ENCODE results near the gene CDYL.
A peak's percentile ranks its signal among the peaks of the same experiment; 100 is the strongest.

The CDYL gene, protein sequence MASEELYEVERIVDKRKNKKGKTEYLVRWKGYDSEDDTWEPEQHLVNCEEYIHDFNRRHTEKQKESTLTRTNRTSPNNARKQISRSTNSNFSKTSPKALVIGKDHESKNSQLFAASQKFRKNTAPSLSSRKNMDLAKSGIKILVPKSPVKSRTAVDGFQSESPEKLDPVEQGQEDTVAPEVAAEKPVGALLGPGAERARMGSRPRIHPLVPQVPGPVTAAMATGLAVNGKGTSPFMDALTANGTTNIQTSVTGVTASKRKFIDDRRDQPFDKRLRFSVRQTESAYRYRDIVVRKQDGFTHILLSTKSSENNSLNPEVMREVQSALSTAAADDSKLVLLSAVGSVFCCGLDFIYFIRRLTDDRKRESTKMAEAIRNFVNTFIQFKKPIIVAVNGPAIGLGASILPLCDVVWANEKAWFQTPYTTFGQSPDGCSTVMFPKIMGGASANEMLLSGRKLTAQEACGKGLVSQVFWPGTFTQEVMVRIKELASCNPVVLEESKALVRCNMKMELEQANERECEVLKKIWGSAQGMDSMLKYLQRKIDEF
- total RNA-seq, result 20.1 to 55.9 (median 41.7) reads per million in 18 experiments

DNA sequence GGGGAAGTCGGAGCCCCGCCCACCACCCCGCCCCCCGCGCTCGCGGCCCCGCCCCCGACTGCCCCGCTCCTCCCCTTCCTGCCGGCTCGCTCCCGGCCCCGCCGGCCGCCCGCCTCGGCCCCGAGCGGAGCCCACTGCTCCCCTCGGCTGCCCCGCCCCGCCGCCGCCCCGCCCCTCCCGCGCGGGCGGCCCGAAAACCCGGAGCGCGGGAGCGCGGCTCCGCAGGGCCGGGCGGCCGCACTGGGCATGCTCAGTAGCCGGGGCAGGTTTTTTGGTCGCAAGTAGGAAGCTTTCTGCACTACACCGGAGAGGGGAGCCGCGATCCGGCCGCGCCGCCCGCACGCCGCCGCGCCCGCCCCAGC, at the start of gene CDYL:
Gene CDYL (plus strand): TSS at position 274 of the 362 bp plus-strand sequence. CDS start 380 bp downstream, outside the sequence.
- DNase-seq, result peak; percentile 91 to 95

DNA sequence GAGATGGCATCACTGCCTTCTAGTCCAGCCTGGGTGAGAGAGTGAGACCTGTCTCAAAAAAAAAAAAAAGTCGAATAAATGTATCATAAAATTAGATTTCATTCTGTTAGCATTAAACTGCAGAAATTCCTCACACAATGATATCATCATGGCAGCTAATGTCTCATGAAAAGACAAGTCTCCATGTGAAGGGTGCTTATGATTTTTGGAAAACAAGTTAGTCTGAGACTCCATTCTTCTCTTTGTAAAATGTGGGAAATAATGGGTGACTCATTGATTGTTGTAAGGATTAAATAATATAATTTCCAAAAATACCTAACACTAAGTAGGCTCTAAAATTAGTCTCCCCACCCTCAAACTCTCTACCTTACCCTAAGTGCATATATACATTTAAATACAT, 49.6 kb upstream of the CDYL start:
- no peak for DNase-seq

DNA sequence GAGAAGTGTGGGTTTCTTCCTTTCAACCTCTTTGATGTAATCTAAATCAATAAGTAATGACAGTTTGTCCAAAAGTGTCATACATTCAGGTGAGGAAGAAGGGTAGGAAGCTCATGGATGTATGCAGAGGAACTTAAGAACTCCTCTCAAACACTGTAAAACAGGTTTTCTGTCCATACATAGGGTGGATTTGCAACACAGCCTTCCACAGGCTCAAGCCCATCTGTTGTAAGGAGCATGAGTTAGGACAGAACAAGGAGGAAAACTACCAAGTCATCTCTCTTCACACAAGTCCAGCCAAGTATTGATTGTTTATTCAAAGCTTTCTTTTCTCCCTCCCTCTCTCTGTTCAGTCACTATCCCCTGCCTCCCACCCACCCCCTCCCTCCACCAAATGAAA, 49.0 kb upstream of the CDYL start:
- no peak for DNase-seq

DNA sequence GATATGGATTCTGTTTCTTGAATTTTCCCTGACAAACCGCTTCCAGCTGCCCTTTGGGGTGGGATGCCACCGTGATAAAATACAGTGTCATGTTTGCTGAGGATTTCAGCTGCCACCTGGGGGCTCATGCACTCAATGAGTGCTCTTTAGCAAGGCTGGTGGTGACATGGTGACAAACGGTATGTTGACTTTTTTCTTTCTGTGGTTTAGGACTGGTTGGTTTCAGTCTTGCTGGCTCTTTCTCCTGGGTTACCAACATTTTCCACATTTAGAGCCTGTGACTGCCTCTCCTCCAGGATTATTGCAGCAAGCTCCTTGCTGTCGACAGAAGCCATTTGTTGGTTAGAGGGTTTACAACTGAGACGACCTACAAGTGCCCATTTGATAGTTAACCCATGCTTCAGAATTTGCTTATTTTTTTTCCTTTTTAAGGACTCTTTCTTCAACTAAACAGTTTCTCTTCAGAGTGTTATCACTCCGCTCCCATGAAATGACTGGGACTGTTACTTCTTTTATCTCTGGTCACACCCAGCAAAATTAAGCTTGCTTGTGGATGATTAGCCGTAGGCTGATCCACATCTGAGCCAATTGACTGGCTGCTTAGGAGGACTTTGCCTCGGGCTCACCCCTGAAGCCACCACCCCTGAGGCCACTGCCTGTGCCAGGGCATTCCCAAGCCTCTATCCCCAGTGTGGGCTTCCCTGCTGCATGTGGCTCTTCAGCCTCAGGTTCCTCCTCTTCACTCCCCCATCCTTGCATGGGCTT, 48.4 kb upstream of the CDYL start:
- no peak for DNase-seq

DNA sequence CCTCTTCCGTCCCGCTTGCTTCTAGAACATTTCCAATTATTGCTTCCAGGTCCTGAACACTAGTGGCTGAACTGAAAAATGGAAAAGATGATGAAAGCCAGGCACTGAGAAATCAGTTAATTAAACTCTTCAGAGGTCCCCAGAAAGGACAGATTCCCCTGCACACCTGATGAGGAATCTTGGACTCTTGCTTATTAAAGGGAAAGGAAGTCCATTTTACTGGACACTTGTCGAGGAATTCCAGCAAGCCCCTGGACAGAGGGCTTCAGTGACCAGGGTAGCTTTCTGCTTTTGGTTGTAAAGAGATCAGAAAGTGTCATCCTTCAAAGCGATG, 47.8 kb upstream of the CDYL start:
- DNase-seq, result no peak

DNA sequence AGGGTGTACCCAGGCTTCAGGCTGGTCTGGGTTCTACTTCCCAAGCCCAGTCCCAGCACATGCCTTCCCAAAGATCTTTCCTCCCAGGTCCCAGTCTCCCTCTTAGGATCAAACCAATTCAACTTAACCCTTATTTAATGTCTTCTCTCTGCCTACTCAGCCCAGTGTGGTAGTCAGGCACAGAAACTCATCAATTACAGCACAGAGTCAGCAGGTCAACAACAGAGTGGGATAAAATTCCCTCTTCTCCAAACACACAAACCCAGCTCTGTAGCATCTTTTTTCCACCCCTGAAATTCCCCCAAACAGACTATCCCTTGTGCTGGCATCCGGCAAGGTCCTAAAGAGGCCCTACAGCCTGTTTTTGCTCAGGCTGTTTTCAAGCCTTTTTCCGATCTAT, 47.3 kb upstream of the CDYL start:
- no peak for DNase-seq

DNA sequence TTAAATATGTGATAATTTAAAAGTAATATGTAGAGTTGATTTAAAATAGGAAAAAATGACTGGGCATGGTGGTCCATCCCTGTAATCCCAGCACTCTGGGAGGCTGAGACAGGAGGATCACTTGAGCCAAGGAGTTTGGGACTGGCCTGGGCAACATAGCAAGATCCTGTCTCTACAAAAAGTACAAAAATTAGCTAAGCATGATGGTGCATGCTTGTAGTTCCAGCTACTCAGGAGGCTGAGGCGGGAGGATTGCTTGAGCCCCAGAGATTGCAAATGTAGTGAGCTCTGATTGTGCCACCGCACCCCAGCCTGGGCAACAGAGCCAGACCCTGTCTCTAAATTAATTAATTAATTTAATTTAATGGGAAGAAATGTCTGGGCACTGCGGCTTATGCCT, 44.2 kb upstream of the CDYL start:
- no peak for DNase-seq

DNA sequence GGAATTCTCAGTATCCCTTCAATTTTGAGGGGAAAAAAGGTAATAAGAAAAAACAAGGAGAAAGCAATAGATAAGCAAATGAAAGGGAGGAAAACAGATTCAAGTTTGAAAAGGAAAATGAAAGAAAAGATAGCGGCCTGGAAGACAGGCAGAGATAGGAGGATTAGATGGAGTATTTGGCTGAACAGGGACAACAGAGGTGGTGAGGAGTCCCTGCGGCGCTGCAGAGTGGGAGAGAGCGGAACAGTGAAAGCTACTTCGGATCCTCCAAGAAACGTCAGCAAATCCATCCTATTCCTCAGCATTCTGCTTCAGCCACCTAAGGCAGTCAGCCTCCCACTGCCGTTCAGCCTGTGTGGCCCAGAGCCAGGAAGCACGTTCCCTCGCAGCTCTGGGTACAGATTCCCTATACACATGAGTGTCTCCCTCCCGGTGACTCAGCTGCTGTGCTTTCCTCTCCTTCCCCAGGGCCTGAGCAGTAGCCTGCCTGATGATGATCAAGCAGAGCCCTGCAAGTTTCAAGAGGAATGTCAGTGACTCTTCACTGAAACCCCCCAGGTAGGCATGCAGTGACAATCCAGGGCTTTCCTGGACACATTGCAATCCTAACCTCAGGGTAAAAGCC, 43.4 kb upstream of the CDYL start:
- peak in 1 of 2 donors; percentile 5 for DNase-seq

DNA sequence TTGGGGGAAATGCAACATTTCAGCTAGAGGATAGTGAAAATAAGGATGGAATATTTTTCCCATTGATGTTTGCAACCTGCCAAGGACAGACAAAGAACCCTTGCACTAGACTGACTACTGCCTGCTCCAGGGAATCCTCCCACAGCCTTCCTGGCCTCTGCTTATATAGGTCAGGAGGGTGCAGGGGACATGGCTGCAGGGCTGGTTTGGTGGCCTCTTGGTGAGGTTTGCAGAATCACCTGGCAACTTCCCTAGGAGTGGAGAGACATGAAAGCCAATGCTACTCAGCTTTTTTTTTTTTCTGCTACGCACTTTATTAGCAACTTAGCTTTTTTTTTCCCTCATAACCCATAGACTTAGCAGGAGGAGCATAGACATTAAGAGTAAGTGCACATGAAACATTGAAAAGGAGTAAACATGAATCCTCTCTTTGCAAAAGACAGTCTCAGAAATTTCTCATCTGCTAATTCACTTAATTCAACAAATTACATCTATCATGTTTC, 39.8 kb upstream of the CDYL start:
- DNase-seq, result no peak

DNA sequence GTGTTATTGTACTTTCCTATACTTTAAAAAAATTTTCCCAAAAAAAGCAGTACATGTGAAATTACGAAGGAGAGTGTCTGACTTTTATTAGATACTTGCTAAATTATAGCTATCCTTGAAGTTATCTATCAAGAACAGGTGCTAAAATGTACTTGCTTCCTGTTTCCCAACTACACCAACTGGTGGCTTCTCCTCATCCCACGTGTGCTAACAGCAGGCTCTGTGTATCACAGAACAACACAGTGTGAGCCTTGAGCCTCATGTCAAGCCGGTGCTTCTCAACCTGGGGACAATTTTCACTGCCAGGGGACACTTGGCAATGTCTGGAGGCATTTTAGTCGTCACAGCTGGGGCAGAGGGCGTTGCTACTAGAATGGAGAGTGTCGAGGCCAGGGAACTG, 36.2 kb upstream of the CDYL start:
- DNase-seq, result no peak

DNA sequence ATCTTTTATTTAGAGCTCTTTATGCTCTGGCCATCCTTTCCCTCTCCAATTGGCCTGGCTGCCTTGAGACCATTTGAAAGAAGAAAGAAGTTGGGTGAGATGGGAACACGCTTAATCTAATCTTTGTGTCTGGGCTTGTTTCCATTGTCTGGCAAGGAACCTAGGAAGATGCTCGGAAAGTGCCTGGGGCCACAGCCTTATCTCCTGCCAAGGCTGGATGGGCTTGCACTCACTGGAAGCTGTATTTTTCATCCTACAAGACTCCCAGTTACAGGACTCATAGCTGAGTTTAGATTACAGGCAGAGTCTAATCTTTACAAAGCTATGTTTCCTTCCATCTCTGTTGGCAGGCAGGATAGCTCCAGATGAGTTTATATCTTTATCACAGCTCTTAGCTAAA, 33.1 kb upstream of the CDYL start:
- DNase-seq, result no peak

DNA sequence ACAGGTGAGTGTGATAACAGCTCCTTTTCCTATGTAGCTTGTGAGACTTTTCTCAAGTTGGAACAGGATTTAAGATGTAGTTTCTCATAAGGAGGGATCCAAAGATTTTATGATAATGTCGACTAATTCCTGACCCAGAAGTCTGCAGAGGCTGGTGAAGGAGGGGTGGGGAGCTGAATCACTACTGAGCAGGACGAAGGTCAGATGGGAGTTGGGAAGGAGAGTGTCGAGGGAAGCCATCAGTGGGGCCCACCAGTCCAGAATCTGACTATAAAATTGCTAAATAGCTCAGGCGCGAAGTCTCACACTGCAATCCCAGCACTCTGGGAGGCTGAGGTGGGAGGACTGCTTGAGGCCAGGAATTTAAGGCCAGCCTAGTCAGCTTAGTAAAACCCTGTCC, 32.3 kb upstream of the CDYL start:
- no peak for DNase-seq

DNA sequence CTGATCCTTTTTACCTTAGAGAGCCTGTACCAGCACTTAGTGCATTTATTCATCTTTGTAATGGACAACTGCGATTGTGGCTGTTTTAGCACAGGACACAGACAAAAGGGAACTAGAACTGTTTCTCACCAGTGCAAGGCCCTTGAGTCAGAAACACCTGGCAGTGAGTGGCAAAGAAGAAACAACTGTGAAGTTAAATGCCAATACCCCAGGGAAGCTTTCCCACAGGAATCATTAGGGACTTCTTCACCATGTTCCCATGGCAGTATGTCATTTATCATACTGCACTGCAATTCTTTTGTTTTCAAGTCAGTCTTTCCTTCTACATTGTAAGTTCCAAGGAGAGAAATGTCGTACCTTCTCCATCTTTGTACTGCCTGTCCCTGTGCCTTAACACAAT, 28.6 kb upstream of the CDYL start:
- no peak for DNase-seq

DNA sequence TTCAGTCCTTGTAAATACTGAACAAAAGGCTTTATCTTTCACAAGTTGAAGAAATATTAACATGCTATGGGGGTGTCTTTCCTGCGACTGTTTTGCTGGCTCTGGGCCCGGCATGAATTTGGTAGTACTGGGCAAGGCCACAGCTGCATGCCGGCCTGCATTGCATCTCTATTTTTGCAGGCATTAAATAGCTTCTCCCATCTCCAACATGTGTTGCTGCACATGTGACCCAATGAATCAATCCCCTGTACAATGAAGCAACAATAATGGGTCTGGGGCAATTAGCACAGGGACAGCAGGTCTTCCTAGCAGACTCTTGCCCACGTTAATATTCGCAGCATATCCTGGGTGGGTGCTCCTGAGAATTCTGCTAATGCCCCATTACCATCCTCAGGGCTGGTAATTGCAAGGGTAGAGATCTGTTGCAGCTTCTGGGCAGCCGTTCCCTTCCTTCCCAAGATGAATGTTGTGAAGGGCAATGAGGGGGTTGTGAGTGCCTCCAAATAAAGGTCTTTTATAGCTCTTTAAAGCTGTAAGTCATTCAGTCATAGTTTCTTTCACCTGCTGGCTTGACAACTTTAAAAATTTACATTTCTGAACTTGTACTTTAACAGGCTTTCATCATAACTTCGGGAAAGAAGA, 24.3 kb upstream of the CDYL start:
- no peak for DNase-seq

DNA sequence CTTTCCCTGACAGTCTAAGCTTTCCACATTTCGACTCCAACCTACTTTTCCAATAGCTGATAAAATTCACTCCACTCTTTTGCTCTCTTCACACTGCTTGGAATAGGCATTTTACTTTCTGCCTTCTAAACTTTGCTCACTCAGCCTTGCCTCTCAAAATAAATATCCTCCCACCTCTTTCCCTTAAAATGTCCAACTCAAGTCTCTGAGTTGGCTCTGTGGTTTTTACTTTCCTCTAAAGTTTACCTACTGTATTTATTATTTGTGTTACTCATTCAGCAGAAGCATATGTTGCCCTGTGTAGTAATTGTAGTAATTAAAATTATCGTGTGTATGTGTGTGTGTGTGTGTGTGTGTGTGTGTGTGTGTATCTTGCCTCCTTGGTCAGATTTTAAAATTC, 20.0 kb upstream of the CDYL start:
- no peak for DNase-seq

DNA sequence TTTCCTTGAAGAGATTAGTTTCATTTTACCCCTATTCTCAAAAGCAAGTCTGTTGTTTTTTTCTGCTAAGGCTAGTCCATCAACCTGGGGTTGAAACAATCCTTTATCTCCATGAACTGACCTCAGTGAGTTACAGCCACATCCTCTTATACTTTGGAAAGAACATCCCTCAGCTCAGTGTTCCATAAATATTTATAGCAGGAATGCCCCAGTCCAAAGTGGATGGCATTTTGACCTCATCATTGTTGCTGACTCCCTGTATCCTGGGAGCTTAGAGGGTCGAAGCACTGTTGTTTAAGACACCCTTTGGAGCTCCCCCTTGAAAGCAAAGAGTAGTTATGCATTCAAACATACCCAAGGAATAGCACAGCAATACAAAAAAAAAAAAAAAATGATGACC, 16.2 kb upstream of the CDYL start:
- DNase-seq, result no peak

DNA sequence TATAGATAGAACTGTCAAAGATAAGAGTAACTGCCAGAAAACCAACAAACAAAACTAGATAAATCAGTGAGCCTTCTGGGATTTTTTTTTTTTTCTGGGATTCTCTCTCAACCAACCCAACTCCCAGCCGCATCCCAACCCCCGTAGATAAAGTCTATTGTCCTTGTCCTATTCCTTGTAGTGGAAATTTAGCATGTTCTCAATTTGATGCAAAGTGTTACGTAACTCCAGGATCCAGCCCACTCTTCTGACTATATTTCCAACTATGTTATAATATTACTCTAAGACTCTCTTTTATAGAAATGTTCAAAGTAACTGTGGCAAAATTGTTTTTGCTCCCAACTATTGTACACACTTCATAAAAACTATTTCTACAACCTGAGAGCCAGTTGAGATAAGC, 15.4 kb upstream of the CDYL start:
- DNase-seq, result no peak

DNA sequence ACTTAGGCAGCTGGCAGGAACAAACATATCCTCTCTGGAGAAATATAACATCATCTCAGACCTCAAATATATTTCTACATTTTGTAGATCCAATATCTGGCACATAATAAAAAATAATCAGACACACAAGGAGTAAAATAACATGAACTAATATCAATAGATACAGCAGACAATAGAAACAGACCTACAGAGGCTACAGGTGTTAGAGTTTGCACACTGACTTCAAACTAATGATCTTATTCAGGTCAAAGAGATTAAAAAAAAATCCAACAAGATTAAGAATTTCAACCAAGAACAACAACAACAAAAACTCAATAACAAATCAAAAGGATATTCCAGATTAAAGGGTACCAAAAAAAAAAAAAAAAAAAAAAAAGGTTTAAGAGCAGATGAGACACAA, 13.9 kb upstream of the CDYL start:
- DNase-seq, result no peak

DNA sequence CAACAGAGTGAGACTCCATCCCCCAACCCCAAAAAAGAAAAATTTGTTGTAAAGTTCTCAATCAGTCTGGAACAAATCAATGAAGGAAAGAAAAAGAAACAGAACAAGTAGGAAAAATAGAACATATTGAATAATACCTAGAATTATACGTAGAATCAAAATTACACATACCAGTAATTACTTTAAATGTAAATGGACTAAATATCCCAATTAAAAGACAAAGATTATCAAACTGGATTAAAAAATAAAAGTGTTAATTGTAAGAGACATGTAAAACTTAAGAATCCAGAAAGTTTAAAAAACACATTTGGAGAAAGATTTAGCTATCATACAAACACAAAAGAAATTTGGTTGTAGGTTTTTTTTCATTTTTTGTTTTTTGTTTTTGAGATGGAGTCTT, 12.3 kb upstream of the CDYL start:
- no peak for DNase-seq

DNA sequence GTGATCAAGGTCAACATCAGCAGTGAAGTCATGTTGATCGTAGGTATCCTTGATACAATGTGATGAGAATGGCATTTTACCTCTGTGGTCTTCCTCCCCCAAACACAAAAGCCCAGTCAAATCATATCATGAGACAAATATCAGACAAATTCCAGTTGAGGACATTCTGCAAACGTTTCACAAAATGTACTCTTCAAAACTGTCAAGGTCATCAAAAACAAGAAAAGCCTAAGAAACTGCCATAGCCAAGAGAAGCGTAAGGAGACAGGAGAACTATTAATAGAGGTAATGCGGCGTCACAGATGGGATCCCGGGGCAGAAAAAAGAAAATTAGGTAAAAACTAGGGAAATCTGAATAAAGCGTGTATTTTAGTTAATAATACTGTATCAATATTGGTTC, 7.4 kb upstream of the CDYL start:
- no peak for DNase-seq

DNA sequence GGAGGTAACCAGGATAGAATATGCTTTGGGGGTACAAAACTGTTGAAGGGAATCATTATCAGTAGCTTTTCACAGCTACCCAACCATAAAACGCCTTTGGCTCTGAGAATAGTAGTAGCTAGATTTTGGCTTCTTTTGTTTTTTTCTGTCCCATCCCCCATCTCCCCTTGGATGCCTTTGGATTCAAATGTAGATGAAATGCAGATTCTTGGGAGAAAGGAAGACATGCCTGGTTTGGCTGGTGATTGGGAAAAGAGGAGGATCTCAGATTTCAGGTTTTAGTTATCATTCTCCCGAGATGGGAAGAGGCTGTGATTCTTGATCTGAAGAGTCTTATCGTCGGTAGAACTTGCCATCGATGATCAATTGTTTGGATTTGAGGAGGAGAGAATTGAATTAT, 3.5 kb upstream of the CDYL start:
- no peak for DNase-seq

DNA sequence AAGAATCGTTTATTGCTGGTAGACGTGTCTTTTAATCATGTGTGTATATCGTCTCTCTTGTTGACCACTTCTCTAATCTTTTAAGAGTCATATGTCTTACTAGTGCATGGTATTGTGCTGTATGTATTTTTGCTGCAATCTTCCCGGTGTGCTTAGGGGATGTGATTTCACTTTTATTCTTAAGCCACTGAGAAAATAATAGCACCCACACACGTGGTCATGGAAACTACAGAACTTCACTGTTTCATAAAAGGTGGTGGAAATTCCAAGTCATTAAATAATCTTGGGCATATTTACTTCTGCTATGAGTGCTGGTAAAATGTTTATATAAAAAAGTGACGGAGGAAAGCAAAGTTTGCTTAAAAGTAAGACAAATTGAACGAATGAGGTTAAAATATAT, 3.0 kb upstream of the CDYL start:
- DNase-seq, result no peak

DNA sequence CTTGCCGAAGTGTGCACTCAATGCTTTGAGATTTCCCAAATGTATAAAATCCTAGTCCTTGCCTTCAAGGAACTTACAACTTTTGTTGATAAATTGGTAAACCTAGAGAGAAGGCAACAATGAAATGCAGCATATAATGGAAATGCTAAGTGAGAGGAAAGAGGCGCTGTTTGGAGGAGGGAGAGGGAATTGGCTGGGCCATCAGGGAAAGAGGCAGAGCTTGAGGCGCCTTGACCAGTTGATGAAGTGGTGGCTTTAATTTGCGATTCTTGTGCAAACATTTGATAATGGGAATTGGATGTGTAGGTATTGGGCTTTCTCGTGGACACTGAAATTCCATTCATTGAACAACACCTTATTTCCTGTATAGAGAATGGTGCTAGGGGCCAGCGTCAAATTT, 1.9 kb upstream of the CDYL start:
- DNase-seq, result no peak
